C4-2B (cell line): ENCODE data around the gene RNF138.

Experiments
- H3K27ac ChIP-seq: fragments of 450-650 bp; 2 replicates; pipeline ENCODE4 v1.5.1; 2017
- ZFX ChIP-seq: fragments of 450-650 bp; IDR thresholded peaks from 2 replicates; pipeline ENCODE4 v1.6.1; 2017
- TF ChIP-seq, protein P1 (sequence below): fragments of 450-650 bp; conservative IDR thresholded peaks from 2 replicates; pipeline ENCODE4 v1.5.1; 2017; ENCODE audit warnings: mild to moderate bottlenecking

RNF138 gene

DNA sequence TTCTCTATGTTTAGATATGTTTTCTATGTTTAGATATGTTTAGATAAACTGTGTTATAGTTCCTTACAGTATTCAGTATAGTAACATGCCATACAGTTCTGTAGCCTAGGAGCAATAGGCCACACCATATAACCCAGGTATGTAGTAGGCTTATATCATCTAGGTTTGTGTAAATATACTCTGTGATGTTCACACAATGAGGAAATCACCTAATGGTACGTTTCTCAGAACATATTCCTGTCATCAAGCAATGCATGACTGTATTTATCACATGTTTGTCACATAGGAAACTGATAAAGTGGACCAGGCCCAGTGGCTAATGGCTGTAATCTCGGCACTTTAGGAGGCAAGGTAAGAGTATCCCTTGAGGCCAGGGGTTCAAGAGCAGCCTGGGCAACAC, 44.0 kb downstream of the RNF138 start:
- no peak for TF ChIP-seq ZFX
- TF ChIP-seq, protein P1, sequence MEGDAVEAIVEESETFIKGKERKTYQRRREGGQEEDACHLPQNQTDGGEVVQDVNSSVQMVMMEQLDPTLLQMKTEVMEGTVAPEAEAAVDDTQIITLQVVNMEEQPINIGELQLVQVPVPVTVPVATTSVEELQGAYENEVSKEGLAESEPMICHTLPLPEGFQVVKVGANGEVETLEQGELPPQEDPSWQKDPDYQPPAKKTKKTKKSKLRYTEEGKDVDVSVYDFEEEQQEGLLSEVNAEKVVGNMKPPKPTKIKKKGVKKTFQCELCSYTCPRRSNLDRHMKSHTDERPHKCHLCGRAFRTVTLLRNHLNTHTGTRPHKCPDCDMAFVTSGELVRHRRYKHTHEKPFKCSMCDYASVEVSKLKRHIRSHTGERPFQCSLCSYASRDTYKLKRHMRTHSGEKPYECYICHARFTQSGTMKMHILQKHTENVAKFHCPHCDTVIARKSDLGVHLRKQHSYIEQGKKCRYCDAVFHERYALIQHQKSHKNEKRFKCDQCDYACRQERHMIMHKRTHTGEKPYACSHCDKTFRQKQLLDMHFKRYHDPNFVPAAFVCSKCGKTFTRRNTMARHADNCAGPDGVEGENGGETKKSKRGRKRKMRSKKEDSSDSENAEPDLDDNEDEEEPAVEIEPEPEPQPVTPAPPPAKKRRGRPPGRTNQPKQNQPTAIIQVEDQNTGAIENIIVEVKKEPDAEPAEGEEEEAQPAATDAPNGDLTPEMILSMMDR = no peak
- H3K27ac ChIP-seq = no peak overlapping the region

DNA sequence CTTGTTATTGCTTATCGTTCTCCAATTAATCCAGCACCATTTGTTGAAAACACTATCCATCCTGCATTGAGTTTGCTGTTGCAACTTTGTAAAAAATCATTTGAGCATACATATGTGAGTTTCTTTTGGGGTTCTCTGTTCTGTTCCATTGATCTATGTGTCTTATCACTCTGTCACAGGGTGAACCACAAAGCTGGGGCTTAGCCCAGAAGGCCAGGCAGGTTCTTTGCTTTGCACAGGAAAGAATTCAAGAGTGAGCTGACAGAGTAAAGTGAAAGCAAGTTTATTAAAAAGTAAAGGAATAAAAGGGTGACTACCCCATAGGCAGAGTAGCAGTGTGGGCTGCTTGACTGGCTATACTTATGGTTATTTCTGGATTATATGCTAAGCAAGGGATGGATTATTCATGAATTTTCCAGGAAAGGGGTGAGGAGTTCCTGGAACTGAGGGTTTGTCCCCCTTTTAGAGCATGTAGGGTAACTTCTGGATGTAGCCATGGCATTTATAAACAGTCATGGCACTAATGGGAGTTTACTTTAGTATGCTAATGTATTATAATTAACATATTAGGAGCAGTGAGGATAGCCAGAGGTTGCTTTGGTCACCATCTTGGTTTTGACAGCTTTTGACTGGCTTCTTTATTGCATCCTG, 46.8 kb downstream of the RNF138 start:
- TF ChIP-seq, protein P1 = no peak
- no peak for TF ChIP-seq ZFX
- H3K27ac ChIP-seq = no peak overlapping the region

DNA sequence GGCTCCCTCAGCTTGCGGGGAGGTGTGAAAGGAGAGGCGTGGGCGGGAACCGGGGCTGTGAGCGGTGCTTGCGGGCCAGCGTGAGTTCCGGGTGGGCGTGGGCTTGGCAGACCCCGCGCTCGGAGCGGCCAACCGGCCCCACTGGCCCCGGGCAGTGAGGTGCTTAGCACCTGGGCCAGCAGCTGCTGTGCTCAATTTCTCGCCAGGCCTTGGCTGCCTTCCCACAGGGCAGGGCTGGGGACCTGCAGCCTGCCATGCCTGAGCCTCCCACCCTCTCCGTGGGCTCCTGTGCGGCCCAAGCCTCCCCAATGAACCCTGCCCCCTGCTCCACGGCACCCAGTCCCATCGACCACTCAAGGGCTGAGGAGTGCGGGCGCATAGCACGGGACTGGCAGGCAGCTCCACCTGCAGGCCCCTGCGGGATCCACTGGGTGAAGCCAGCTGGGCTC, 48.2 kb downstream of the RNF138 start:
- TF ChIP-seq ZFX = no peak
- TF ChIP-seq, protein P1 = no peak
- no peak overlapping the region for H3K27ac ChIP-seq

DNA sequence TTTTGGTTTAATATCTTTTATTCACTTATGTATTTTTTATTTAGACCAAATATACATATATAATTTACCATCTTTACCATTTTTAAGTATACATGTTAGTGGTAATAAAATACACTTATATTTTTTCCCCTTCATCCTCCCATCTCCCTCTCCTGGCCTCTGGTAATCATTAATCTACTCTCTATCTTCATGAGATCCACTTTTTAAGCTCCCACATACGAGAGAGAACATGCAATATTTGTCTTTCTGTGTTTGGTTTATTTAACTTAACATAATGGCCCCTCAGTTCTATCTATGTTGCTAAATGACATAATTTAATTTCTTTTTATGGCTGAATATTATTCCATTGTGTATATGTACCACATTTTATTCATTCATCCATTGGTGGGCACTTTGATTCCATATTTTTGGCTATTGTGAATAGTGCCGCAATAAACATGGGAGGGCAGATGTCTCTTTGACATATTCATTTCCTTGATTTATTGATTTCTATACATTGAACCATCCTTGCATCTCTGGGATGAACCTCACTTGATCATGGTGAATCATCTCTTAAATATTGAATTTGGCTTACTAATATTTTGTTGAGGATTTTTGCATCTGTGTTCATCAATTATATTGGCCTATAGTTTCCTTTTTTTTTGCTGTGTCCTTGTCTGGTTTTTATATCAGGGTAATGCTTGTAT, 56.7 kb downstream of the RNF138 start:
- TF ChIP-seq ZFX = no peak
- TF ChIP-seq, protein P1 = no peak
- no peak overlapping the region for H3K27ac ChIP-seq

DNA sequence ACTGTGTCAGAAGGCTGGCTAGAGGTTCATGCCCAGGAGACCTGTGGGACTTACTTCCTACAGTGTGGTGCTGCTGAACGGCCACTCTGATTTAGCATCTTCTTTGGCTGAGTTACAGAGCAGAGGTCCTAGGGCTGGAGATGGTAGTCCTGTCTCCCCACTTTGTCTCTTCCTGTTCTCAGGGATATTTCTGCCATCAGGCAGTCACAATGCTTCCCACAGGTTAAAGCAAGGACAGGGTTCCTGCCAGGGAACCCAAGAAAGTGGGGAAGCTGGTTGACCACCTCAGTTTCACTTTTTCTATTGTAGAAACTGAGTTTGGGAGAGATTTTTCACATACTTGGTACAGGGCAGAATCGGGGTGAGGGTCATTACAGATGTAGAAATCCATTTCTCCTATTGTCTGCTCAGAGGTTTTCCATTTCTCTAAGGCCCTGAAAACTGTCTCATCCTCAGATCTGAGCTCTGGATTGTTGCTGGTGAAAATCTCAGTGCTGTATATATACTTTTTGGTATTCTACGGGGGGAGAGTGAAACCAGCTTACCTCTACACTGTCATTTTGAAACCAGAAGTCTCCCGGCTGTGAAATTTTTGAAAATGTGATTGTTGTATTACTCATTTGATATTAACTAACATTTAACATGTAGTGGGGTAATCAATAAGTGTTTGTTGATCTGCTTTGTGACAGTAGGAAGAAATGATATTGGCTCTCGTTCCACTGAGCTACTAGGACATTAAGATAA, 61.2 kb downstream of the RNF138 start:
- no peak for TF ChIP-seq ZFX
- TF ChIP-seq, protein P1 = no peak
- H3K27ac ChIP-seq = no peak overlapping the region

DNA sequence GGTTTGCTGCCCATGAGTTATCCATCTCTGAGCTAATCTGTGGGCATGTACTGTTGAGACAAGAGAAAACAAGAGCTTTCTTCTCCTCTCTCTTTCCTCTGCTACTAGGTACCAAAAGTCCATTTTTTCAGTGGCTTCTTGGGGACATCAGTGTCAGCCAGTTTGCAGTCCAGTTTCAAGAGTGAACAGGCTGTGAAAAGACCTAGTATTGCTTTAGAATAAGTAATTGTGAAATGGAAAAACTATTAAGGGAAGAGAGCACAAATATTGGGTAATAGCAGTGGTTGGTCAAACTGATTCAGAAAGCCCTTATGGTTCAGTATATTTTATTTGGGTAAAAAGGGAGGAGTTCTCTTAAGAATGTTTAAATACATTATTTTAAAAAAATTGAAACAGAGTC, 65.2 kb downstream of the RNF138 start:
- H3K27ac ChIP-seq = no peak overlapping the region
- TF ChIP-seq, protein P1 = no peak
- TF ChIP-seq ZFX = no peak

DNA sequence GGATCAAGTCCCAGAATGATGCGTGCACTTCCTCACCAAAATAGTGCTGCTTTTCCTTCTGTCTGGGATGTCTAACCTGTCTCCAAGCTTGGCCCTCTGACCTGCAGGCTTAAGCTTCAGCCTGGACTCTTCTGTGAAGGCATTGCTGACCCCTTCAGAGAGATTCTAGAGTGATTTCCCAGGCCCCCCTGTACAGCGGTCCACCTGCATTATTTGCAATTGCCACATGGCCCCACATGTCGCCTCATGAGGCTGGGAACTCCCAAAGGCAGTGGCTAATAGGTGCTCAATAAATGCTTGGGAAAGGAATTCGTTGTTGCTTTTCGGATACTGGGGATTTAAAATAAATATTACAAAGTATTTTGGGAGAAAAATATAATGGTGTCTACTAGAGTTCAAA, 65.9 kb downstream of the RNF138 start:
- no peak for TF ChIP-seq ZFX
- TF ChIP-seq, protein P1 = no peak

More for the DNA sequence above, 65.9 kb downstream of the RNF138 start:
- no peak overlapping the region for H3K27ac ChIP-seq
